Measurements from ENCODE around the gene DNAH1. TPM values are rescaled to one million over a fixed set of nuclear protein-coding genes. Genes with fewer than 3 reads are reported as not detected.

DNAH1 gene
- total RNA-seq, 1 donor from 2014 or later = 2.3 TPM

DNA sequence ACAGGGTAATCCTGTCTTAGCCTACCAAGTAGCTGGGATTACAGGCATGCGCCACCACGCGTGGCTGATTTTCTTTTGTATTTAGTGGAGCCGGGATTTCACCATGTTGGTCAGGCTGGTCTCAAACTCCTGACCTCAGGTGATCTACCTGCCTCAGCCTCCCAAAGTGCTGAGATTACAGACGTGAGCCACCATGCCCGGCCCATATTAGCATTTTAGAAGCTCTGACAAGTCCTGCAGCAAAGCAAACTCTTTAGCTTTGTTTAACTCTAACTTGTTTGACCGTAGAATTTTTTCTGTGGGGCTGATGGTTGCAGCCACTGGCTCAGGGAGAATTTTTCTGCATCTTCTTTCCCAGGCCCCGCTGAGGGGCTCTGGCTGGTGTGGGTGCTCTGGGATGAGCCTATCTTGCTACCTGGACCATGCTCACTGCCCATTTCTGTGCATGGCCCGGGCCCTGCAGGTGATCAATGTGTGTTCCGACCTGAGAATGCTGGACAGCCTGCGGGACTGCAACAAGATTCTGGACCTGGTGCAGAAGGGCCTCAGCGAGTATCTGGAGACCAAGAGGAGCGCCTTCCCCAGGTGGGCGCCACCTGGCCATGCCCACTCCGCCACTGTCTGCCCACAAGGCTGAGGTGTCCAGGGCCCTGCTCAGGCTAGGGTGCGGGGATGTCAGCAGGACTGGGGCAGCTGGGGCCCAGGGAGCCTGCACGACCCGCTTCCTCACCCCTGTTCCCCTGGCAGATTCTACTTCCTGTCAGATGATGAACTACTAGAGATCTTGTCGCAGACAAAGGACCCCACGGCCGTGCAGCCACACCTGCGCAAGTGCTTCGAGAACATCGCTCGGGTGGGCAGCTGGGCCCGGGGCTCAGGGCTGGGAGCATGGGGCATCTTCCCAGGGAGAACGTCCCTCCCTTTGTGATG is 41.3 kb downstream of the DNAH1 start:
- no peak for DNase-seq (ENCODE audit: low read depth)

DNA sequence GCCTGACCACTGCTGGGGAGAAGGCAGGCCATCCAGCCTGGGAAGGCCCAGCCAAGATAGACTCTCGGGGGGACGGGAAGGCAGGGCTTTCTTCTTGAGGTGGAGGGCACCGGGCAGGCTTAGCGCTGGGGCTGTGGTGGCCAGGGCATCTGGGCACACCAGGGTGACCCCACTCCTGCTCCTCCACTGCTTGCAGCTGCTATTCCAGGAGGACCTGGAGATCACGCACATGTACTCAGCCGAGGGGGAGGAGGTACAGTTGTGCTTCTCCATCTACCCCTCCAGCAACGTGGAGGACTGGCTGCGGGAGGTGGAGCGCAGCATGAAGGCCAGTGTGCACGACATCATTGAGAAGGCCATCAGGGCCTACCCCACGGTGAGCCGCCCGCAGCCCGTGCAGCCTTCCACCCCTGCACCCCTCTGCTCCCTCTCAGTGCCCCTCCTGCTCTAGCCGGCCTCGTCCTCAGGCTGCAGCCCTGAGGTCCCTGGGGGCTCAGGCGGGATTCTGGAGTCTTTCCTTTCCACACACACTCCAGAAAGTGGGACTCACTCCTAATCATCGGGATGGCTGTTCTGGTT is 42.3 kb downstream of the DNAH1 start:
- no peak for DNase-seq (ENCODE audit: low read depth)

DNA sequence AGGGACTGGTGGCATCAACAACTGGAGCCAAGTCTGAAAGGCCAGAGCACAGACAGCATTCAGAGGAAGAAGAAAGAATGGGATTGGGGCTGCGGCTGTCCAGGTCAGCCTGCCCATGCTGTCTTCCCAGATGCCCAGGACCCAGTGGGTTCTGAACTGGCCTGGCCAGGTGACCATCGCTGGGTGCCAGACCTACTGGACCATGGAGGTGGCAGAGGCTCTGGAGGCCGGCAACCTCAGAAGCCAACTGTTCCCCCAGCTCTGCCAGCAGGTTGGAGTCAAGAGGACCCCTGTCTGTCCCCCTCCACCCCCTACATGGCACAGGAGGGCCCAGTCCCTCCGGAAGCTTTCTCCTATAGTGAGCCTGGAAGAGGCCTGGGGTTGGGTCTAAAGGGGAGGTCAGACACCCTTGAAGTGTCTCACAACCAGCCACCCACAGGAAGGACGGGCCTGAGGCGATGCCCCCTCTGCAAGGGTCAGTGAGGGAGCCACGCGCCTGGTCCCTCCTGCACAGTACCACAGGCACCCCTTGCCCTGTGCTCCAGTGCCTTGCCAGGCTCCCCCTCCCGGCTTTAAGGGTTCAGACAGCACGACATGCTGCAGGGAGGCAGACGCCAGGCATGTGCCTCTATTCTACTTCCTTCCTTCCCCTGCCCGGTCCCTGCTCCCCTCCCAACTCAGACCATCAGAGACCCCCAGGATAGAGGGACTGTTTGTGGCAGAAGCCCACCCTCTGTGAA is 43.2 kb downstream of the DNAH1 start:
- DNase-seq (ENCODE audit: low read depth) = no peak

DNA sequence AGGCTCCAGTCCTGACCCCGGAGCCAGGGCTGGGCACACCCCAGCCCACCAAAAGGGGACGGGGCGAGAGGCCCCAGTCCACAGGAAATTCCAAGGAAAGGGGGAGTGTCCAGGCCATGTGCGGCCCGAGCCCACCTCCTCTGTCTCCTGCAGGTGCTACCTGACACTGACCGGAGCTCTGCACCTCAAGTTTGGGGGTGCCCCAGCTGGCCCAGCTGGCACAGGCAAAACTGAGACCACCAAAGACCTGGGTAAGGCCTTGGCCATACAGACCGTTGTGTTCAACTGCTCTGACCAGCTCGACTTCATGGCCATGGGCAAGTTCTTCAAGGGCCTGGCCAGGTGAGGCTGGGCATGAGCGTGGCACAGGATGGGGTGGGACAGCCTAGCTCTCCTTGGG is 44.9 kb downstream of the DNAH1 start:
- DNase-seq (ENCODE audit: low read depth) = no peak

DNA sequence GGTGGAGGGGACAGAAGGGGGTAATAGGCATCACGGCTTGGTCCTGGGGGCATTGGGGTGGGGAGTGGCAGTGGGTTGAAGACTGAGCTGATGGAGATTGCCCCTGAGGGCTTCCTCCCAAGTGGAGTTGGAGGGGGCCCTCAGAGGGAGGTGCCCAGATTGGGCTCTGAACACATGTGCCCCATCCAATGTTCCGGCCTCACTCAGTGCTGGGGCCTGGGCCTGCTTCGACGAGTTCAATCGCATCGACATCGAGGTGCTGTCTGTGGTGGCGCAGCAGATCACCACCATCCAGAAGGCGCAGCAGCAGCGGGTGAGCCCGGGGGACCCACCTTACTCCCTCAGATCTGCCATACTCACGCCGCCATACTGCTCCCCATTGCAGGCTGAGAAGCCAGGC is 45.3 kb downstream of the DNAH1 start:
- no peak for DNase-seq (ENCODE audit: low read depth)

DNA sequence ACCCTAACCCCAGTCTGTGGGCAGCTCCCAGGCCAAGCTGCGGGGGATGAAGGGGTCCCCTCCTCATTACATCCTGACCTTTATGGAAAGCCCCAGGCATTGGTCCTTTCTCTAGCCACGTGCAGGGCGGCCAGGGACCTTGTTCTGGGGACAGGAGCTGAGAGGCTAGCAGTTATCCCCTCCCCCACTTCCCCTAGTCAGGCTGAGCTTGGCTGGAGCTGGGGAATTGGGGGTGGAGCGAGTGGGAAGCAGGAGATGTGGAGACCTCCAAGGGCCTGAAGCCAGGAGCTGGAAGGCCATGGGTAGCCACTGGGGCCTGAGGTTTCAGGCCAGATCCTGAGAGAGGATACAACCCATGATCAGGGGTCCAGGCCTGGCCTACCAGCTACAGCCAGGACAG is 45.8 kb downstream of the DNAH1 start:
- DNase-seq (ENCODE audit: low read depth) = no peak

DNA sequence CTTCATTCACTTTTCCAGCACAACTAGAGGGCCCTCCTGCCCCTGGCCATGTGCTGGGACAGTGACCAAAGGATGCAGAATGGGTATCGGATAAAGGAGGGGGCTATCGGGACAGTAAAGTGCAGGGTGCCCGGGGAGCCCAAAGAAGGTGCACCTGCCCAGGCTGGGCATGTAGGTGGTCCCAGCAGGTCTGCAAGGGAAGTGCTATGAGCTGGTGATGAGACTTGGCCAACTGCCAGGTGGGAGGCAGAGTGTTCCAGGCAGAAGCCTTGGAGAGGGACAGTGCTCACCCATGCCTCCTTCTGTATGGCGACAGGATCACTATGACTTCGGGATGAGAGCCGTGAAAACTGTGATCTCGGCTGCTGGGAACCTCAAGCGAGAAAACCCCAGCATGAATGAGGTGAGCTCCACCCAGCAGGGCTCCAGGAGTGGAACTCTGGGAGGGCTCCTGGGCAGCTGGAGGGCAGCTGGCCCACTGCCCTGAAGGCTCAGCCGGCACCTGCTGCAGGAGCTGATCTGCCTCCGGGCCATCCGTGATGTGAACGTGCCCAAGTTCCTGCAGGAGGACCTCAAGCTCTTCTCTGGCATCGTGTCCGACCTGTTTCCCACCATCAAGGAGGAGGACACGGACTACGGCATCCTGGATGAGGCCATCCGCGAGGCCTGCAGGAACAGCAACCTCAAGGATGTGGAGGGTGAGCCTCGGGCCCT is 48.4 kb downstream of the DNAH1 start:
- DNase-seq (ENCODE audit: low read depth) = no peak

DNA sequence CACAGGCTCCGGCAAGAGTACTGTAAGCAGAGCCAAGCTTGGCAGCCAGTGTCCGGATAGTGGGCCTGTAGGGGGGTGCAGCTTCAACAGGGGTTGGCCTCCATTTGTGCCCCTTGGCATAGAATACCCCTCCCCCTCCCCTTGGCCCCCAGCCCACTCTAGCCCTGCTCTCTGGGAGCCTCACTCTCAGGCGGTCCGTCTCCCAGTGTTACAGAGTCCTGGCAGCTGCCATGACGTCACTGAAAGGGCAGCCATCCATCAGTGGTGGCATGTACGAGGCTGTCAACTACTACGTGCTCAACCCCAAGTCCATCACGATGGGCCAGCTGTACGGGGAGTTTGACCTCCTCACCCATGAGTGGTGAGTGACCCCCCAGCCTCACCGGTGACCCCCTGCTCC is 50.4 kb downstream of the DNAH1 start:
- DNase-seq (ENCODE audit: low read depth) = no peak

DNA sequence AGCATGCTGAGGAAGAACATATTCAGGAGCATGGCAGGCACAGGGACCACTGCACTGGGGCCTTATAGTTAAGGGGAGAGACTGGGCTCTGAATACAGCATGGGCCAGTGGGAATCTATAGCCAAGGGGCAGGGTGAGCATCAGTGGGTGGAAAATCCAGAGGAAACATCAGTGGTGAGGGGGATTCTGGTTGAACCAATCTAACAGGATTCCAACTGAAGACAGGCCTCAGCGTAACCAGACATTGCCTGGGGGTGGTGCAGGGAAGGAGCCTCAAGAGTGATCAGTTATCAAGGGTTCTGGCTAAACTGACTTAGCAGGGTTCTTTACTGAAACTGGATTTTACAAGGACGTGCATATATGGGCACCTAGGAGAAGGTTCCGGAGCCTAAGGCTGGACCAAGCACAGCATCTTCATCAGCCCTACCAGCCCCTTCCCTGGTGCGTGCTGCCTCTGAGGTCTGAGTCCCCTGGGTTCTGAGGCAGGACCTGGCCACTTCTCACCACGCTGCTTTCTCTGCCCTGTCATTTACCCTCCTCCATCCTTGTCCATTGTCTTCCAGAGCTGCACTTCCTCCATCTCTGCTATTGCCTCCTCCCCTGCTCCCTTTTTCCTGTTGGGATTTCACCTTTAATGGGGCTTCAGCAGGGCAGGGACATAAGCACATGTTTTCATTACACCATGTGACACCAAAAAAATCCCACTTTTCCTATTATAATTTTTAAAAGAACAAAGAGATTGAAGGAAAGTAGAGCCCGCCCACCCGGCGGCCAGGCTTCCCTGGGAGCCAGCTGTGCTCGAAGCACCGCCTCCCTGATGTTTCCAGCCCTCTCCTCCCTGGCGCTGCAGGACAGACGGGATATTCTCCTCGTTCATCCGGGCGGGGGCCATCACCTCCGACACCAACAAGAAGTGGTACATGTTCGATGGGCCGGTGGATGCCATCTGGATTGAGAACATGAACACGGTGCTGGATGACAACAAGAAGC is 52.1 kb downstream of the DNAH1 start:
- DNase-seq (ENCODE audit: low read depth) = no peak

DNA sequence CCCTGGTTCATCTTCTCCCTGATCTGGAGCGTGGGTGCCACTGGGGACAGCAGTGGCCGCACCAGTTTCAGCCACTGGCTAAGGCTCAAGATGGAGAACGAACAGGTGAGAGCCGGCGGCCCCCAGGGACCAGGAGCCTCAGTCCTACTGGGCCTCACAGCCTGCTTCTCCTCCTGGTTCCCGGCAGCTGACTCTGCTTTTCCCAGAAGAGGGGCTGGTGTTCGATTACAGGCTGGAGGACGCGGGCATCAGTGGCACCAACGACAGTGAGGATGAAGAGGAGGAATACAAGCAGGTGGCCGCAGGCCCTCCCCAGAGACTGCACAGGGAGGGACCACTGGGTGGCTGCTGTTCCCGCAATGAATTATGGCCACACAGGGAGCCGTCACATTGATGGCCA is 54.4 kb downstream of the DNAH1 start:
- no peak for DNase-seq (ENCODE audit: low read depth)

DNA sequence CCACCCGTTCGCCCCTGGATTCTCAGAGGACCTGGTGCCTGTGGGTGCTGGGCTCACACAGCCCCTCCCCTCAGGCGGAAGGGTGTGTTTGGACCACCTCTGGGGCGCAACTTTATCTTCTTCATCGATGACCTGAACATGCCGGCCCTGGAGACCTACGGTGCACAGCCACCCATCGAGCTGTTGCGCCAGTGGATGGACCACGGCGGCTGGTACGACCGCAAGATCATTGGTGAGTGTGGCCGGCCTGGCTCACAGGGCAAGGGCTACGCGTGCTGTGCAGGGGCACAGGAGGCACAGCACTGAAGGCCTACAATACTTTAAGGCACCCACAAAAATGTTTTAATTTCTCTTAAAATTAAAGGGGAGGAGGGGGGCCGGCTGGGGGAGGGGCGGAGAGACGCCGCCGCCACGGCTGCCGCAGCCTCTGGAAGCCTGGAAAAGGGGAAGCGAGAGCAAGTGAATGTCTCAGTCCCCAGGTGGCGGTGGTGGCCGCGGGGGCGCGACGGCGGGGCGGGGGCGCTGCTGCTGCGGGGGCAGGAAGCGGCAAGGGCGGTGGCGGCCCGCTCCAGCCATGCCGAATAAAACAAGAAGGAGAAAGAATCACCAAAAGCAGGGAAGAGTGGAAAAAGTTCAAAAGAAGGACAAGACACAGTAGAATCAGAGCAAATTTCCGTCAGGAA is 56.8 kb downstream of the DNAH1 start:
- no peak for DNase-seq (ENCODE audit: low read depth)

DNA sequence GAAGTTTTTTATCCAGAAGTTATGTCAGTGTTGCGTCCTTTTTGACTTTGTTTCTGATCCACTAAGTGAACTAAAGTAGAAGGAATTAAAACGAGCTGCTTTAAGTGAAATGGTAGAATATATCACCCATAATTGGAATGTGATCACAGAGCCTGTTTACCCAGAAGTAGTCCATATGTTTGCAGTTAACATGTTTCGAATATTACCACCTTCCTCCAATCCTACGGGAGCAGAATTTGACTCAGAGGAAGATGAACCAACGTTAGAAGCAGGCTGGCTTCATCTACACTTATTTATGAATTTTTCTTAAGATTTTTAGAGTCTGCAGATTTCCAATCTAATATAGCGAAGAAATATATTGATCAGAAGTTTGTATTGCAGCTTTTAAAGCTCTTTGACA is 57.6 kb downstream of the DNAH1 start:
- no peak for DNase-seq (ENCODE audit: low read depth)

DNA sequence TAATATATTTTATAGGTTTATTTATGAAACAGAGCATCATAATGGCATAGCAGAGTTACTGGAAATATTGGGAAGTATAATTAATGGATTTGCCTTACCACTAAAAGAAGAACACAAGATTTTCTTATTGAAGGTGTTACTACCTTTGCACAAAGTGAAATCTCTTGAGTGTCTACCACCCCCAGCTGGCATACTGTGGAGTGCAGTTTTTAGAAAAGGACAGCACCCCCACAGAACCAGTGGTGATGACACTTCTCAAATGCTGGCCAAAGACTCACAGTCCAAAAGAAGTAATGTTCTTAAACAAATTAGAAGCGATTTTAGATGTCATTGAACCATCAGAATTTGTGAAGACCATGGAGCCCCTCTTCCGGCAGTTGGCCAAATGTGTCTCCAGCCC is 58.1 kb downstream of the DNAH1 start:
- DNase-seq (ENCODE audit: low read depth) = no peak

DNA sequence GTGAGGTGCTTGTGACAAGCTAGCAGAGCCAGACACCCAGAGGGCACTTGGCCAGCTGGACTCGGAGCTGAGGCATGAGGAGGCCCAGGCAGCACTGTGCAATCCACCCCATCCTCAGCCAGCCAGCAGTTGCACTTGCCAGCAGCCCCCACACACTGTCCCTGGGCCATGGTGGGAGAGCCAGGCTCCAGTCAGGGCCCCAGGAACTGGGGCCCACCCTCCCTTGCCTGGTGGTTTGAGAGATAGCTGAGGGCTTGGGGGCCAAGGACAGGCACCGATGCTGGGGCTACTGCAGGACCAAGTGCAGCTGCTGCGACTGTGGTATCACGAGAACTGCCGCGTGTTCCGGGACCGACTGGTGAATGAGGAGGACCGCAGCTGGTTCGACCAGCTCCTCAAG is 63.5 kb downstream of the DNAH1 start:
- no peak for DNase-seq (ENCODE audit: low read depth)

DNA sequence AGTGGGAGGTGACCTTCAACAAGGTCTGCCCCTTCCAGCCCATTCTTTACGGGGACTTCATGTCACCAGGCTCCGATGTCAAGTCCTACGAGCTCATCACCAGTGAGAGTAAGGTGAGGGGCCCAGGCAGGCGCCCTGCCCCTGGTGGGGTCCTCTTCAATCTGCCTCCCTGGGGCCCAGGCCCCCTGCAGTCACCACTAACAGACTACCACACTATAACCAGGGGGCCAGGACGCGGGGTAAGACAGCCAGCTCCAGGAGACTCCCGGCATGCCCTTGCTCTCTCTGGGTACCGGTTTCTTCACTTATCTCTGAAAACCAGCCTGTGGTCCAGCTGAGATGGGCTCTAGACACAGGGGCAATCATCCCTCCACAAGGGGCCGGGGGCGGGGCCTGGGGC is 63.9 kb downstream of the DNAH1 start:
- no peak for DNase-seq (ENCODE audit: low read depth)

DNA sequence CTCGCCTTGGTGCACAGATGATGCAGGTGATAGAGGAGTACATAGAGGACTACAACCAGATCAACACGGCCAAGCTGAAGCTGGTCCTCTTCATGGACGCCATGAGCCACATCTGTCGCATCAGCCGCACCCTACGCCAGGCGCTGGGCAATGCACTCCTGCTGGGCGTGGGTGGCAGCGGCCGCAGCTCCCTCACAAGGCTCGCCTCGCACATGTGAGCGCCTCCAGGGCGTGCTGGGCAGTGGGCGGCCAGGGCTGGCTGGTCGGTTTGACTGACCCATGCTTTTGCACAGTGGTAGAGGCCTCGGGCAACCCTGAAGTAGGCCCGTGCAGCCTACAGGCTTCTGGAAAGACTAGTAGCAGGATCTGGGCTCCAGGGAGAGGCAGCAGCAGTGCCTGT is 65.5 kb downstream of the DNAH1 start:
- DNase-seq (ENCODE audit: low read depth) = no peak

DNA sequence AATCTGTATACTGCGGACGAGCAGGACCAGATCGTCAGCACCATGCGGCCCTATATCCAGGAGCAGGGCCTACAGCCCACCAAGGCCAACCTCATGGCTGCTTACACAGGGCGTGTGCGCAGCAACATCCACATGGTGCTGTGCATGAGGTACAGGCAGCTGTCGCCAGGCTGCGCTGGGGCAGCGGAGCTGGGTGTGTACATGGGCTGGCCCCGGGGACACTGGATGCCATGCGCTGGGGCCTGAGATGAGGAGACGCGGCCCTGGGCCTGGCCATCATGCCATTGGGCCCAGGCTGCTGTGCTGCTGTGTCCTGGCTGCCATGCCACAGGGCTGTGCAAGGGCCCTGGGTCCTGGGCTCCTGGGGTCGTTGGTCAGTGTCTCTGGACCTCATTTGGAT is 67.3 kb downstream of the DNAH1 start:
- DNase-seq (ENCODE audit: low read depth) = no peak

DNA sequence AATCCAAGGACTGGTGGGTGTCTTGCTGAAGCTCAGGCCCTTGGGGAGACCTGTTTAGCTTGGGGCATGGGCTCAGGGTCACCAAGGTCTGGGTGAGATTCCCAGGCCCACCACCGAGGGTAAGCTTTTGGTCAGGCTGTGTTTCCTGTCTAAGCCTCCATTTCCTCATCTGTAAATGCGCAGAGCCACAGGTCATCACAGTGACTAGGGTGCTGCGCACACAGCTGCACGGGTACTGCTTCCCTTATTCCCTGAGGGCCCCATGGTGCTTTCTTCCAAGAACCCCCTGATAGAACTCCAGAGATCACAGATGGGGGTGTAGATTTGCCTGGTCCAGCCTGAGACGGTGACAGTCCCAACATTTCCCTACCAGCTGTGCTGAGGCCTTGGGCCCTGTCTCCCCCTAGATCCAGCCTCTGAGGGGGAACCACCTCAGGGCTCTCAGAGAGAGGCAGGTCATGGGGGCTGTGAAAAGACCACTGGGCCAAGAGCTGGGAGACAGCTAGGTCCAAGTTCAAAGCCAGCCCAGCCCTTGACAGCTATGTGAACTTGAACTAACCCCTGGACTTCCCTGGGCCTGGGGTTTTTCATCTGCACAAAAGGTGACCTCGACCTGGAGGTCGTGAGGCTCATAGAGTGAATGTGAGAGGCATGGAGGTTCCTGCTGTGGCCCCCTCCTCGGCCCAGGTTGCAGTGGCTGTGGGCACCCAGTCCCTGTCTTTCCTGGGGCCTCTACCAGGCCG is 68.1 kb downstream of the DNAH1 start:
- DNase-seq (ENCODE audit: low read depth) = no peak

DNA sequence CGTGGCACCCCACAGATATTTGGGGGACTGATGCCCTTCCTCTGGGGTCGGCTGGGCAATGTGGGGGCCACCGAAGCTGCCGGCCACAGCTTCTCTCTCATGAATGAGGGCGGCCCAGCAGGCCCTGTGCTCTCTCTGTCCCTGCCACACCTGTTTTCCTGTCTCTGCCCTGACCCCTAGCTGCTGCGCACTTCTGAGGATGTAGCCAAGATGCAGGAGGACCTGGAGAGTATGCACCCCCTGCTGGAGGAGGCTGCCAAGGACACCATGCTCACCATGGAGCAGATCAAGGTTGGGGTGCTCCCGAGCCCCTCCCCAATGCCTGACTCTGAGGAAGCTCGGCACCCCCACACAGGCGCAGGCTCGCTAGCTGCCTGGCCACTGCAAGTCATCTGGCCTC is 69.0 kb downstream of the DNAH1 start:
- peak; percentile 21 for DNase-seq (ENCODE audit: low read depth)

DNA sequence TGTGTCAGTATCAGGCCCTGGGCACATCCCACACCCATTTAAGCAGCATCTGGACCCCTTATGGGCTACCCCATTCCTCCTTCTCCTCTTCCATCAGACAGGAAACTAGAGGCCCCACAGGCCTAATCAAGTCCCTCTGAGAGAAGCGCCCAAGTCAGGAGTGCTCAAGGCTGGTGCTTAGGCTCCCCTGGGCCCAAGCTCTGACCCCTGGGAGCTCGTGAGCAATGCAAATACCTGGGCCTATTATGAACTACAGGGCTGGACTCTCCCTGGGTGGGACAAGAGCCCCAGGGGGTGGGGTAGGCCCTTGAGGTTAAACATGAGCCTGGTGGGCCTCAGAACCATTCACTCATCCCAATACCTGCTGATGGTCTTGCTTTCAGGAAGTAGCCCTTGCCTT is 71.4 kb downstream of the DNAH1 start:
- no peak for DNase-seq (ENCODE audit: low read depth)
